Neural cell (in vitro differentiated cells): ENCODE results near the gene RIC8B. TPM values are rescaled to one million over a fixed set of nuclear protein-coding genes. Genes with fewer than 3 reads are reported as not detected.

Source experiments
- H2AFZ ChIP-seq: fragments of 200-600, 300-800 bp; sonication (generic), shearing (Covaris generic); 2 replicates; pipeline ENCODE4 v1.6.0; 2014; ENCODE audit warnings: low read depth, mild to moderate bottlenecking, antibody characterized with exemption, low read length, moderate library complexity
- H3F3A ChIP-seq: fragments of 200-600 bp; shearing (Covaris generic); 2 replicates; pipeline ENCODE4 v1.6.1; 2016; ENCODE audit warnings: mild to moderate bottlenecking, moderate library complexity, mixed read lengths, antibody characterized with exemption, low read length; ENCODE audit not compliant: insufficient read depth, poor library complexity, severe bottlenecking
- H3K27ac ChIP-seq: fragments of 200-600, 300-800 bp; sonication (generic), shearing (Covaris generic); 2 replicates; pipeline ENCODE4 v1.5.1; 2014; ENCODE audit warnings: mild to moderate bottlenecking, low read length, moderate library complexity
- H3K27me3 ChIP-seq: fragments of 300-800, 200-600 bp; sonication (generic), shearing (Covaris generic); 2 replicates; pipeline ENCODE4 v1.6.0; 2014; ENCODE audit warnings: mild to moderate bottlenecking, low read depth, low read length, moderate library complexity; ENCODE audit not compliant: insufficient read depth
- H3K36me3 ChIP-seq: fragments of 300-800, 200-600 bp; sonication (generic), shearing (Covaris generic); 2 replicates; pipeline ENCODE4 v1.5.1; 2014; ENCODE audit warnings: mild to moderate bottlenecking, antibody characterized with exemption, low read length, moderate library complexity; ENCODE audit not compliant: insufficient read depth
- H3K4me2 ChIP-seq: fragments of 300-800, 200-600 bp; sonication (generic), shearing (Covaris generic); 2 replicates; pipeline ENCODE4 v1.6.0; 2014; ENCODE audit warnings: mild to moderate bottlenecking, low read length
- H3K4me3 ChIP-seq: fragments of 300-800, 200-600 bp; sonication (generic), shearing (Covaris generic); 2 replicates; pipeline ENCODE4 v1.5.1; 2014; ENCODE audit warnings: mild to moderate bottlenecking, low read length, moderate library complexity
- H3K79me2 ChIP-seq: fragments of 200-600 bp; shearing (Covaris generic); replicated peaks from 2 replicates; pipeline ENCODE4 v1.6.0; 2014; ENCODE audit warnings: mild to moderate bottlenecking, low read length, moderate library complexity; ENCODE audit not compliant: insufficient read depth
- H3K9ac ChIP-seq: fragments of 300-800, 200-600 bp; sonication (generic), shearing (Covaris generic); 2 replicates; pipeline ENCODE4 v1.6.1; 2016; ENCODE audit warnings: mild to moderate bottlenecking, low read length, mixed read lengths
- H3K9me2 ChIP-seq: fragments of 200-600 bp; shearing (Covaris generic); 2 replicates; pipeline ENCODE4 v1.6.1; 2016; ENCODE audit warnings: mild to moderate bottlenecking, low read length, mixed read lengths; ENCODE audit not compliant: insufficient read depth
- H3K9me3 ChIP-seq: fragments of 200-600, 300-800 bp; sonication (generic), shearing (Covaris generic); 2 replicates; pipeline ENCODE4 v1.6.1; 2016; ENCODE audit warnings: mild to moderate bottlenecking, mixed run types, low read length, moderate library complexity, mixed read lengths
- H4K20me1 ChIP-seq: fragments of 200-600 bp; shearing (Covaris generic); 2 replicates; pipeline ENCODE4 v1.6.1; 2016; ENCODE audit warnings: mild to moderate bottlenecking, mixed run types; ENCODE audit not compliant: insufficient read depth
- CTCF ChIP-seq: fragments of 450-650 bp; IDR thresholded peaks from 2 replicates; pipeline ENCODE4 v1.5.1; 2014; ENCODE audit warnings: antibody characterized with exemption, mild to moderate bottlenecking, moderate library complexity; ENCODE audit not compliant: poor library complexity, severe bottlenecking
- EP300 ChIP-seq: fragments of 450-650 bp; conservative IDR thresholded peaks from 2 replicates; pipeline ENCODE4 v1.6.1; 2014; ENCODE audit warnings: antibody characterized with exemption, mild to moderate bottlenecking, moderate library complexity; ENCODE audit not compliant: poor library complexity, severe bottlenecking
- EZH2 ChIP-seq: fragments of 200-600, 300-800 bp; shearing (Covaris generic), sonication (generic); IDR thresholded peaks from 2 replicates; pipeline ENCODE4 v1.6.1; 2014; ENCODE audit warnings: antibody characterized with exemption, low read length, borderline replicate concordance, mild to moderate bottlenecking; ENCODE audit not compliant: insufficient read depth, poor library complexity, severe bottlenecking
- MXI1 ChIP-seq: fragments of 450-650 bp; conservative IDR thresholded peaks from 2 replicates; pipeline ENCODE4 v1.6.1; 2014; ENCODE audit warnings: antibody characterized with exemption, mild to moderate bottlenecking; ENCODE audit not compliant: poor library complexity, severe bottlenecking
- POLR2AphosphoS5 ChIP-seq: IDR thresholded peaks from 2 replicates; pipeline ENCODE4 v1.6.1; 2012
- RAD21 ChIP-seq: fragments of 450-650 bp; conservative IDR thresholded peaks from 2 replicates; pipeline ENCODE4 v1.6.1; 2014; ENCODE audit warnings: antibody characterized with exemption, mild to moderate bottlenecking, moderate library complexity
- SMC3 ChIP-seq: fragments of 450-650 bp; conservative IDR thresholded peaks from 2 replicates; pipeline ENCODE4 v1.6.1; 2014; ENCODE audit warnings: antibody characterized with exemption, mild to moderate bottlenecking, moderate library complexity; ENCODE audit not compliant: poor library complexity
- TAF1 ChIP-seq: IDR thresholded peaks from 2 replicates; pipeline ENCODE4 v1.6.1; 2012; ENCODE audit warnings: low read depth
- polyA plus RNA-seq: library from polyadenylated mRNA; depleted of rRNA; stranded (reverse); fragments of >200 nt; gene quantifications from 2 replicates; pipeline ENCODE4 v1.2.3, GENCODE V29; 2014
- TF ChIP-seq, protein P1 (sequence below): IDR thresholded peaks from 2 replicates; pipeline ENCODE4 v1.6.1; 2012; ENCODE audit warnings: borderline replicate concordance

The RIC8B gene
- polyA plus RNA-seq, 1 donor from 2014 or later = 30.0 TPM

- no peaks in the 10 kb centered on the region for H3K9me3 ChIP-seq
- H3K9me2 ChIP-seq = no peaks in the 10 kb centered on the region
- H3K27ac ChIP-seq = no peak overlapping the region
- TF ChIP-seq MXI1 = no peak
- H3K9ac ChIP-seq = no peak overlapping the region
- H3K79me2 ChIP-seq = no peaks in the 10 kb centered on the region
- no peak overlapping the region for H3K4me2 ChIP-seq
- H3K4me3 ChIP-seq = no peak overlapping the region
- no peaks in the 10 kb centered on the region for H3K27me3 ChIP-seq
- no peak overlapping the region for H2AFZ ChIP-seq
- H3K36me3 ChIP-seq = peaks cover 10% of the 10 kb centered on the region
- no peaks in the 10 kb centered on the region for H3F3A ChIP-seq
- H4K20me1 ChIP-seq = no peaks in the 10 kb centered on the region
Measured at GRCh38 chr12:106855221-106855758, 80.8 kb downstream of the RIC8B start.

- no peak overlapping the region for H3K27ac ChIP-seq
- H3K36me3 ChIP-seq = peaks cover 8% of the 10 kb centered on the region
- H3K27me3 ChIP-seq = no peaks in the 10 kb centered on the region
- TF ChIP-seq MXI1 (no peak), SMC3 (no peak), CTCF (no peak), TAF1 (no peak), EZH2 (no peak), EP300 (no peak), POLR2AphosphoS5 (no peak), RAD21 (no peak)
- TF ChIP-seq, protein P1, sequence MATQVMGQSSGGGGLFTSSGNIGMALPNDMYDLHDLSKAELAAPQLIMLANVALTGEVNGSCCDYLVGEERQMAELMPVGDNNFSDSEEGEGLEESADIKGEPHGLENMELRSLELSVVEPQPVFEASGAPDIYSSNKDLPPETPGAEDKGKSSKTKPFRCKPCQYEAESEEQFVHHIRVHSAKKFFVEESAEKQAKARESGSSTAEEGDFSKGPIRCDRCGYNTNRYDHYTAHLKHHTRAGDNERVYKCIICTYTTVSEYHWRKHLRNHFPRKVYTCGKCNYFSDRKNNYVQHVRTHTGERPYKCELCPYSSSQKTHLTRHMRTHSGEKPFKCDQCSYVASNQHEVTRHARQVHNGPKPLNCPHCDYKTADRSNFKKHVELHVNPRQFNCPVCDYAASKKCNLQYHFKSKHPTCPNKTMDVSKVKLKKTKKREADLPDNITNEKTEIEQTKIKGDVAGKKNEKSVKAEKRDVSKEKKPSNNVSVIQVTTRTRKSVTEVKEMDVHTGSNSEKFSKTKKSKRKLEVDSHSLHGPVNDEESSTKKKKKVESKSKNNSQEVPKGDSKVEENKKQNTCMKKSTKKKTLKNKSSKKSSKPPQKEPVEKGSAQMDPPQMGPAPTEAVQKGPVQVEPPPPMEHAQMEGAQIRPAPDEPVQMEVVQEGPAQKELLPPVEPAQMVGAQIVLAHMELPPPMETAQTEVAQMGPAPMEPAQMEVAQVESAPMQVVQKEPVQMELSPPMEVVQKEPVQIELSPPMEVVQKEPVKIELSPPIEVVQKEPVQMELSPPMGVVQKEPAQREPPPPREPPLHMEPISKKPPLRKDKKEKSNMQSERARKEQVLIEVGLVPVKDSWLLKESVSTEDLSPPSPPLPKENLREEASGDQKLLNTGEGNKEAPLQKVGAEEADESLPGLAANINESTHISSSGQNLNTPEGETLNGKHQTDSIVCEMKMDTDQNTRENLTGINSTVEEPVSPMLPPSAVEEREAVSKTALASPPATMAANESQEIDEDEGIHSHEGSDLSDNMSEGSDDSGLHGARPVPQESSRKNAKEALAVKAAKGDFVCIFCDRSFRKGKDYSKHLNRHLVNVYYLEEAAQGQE = no peak
- no peaks in the 10 kb centered on the region for H4K20me1 ChIP-seq
- H3K4me3 ChIP-seq = no peak overlapping the region
- H3K9me2 ChIP-seq = no peaks in the 10 kb centered on the region
- no peaks in the 10 kb centered on the region for H3K9me3 ChIP-seq
- no peaks in the 10 kb centered on the region for H3K79me2 ChIP-seq
- no peak overlapping the region for H3K9ac ChIP-seq
- no peak overlapping the region for H3K4me2 ChIP-seq
- no peaks in the 10 kb centered on the region for H3F3A ChIP-seq
- H2AFZ ChIP-seq = no peak overlapping the region
Measured at GRCh38 chr12:106861984-106862916, 87.8 kb downstream of the RIC8B start.
